Activated CD4-positive, CD25-positive, alpha-beta regulatory T cell treated with anti-CD3 and anti-CD28 coated beads, Interleukin-2, amount 50 U/mL, for 72 hours (primary cell): ENCODE data around the gene DSCAM.
"Not testable (repeated sequence)": the region's sequence is repeated elsewhere in the genome, so short reads cannot be mapped to it uniquely, and the experiment has no call there.

Experiments
- DNase-seq: peaks from one replicate; pipeline ENCODE4 v3.0.0; 2021

The DSCAM gene

GRCh38 chr21:40276001-40276400 is 571.0 kb downstream of the DSCAM start:
- DNase-seq, result no peak

GRCh38 chr21:40272037-40272436 is 574.9 kb downstream of the DSCAM start:
- no peak for DNase-seq

- DNase-seq, result no peak
Observed at GRCh38 chr21:40271164-40271563, 575.8 kb downstream of the DSCAM start.

- no peak for DNase-seq
Observed at GRCh38 chr21:40270047-40270446, 576.9 kb downstream of the DSCAM start.

- DNase-seq, result no peak
Observed at GRCh38 chr21:40269239-40269638, 577.7 kb downstream of the DSCAM start.

GRCh38 chr21:40258456-40258855 is 588.5 kb downstream of the DSCAM start:
- not testable (repeated sequence) for DNase-seq

GRCh38 chr21:40257342-40257741 is 589.6 kb downstream of the DSCAM start:
- DNase-seq, result no peak

- no peak for DNase-seq
Observed at GRCh38 chr21:40255518-40256444, 591.2 kb downstream of the DSCAM start.

- no peak for DNase-seq
Observed at GRCh38 chr21:40254540-40255465, 592.2 kb downstream of the DSCAM start.

GRCh38 chr21:40253112-40253511 is 593.8 kb downstream of the DSCAM start:
- no peak for DNase-seq

GRCh38 chr21:40250514-40251294 is 596.3 kb downstream of the DSCAM start:
- DNase-seq, result no peak

- DNase-seq, result no peak
Observed at GRCh38 chr21:40244981-40245380, 602.0 kb downstream of the DSCAM start.

- no peak for DNase-seq
Observed at GRCh38 chr21:40243685-40244084, 603.3 kb downstream of the DSCAM start.

GRCh38 chr21:40242586-40243265 is 604.2 kb downstream of the DSCAM start:
- DNase-seq, result no peak

- DNase-seq, result no peak
Observed at GRCh38 chr21:40235528-40235927, 611.4 kb downstream of the DSCAM start.

GRCh38 chr21:40231979-40232378 is 615.0 kb downstream of the DSCAM start:
- no peak for DNase-seq

- DNase-seq, result no peak
Observed at GRCh38 chr21:40227096-40227495, 619.9 kb downstream of the DSCAM start.

GRCh38 chr21:40215941-40216340 is 631.0 kb downstream of the DSCAM start:
- no peak for DNase-seq

GRCh38 chr21:40210251-40210650 is 636.7 kb downstream of the DSCAM start:
- no peak for DNase-seq

GRCh38 chr21:40208948-40209345 is 638.0 kb downstream of the DSCAM start:
- DNase-seq, result no peak

GRCh38 chr21:40208206-40208947 is 638.6 kb downstream of the DSCAM start:
- DNase-seq, result no peak
